LNCAP (cell line): ENCODE results near the gene GRHPR.

Source experiments
- CTCF ChIP-seq: fragments of 450-650 bp; IDR thresholded peaks from 2 replicates; pipeline ENCODE4 v1.5.1; 2017; ENCODE audit warnings: mild to moderate bottlenecking

GRHPR gene

GRCh38 chr9:37474438-37474837 lies 51.9 kb downstream of the GRHPR start:
- TF ChIP-seq CTCF = no peak

GRCh38 chr9:37476930-37477329 lies 54.4 kb downstream of the GRHPR start:
- TF ChIP-seq CTCF = no peak

- no peak for TF ChIP-seq CTCF
Observed at GRCh38 chr9:37480759-37481158, 58.3 kb downstream of the GRHPR start.

GRCh38 chr9:37485389-37486255 lies 63.1 kb downstream of the GRHPR start, which contains the start of gene POLR1E:
Gene POLR1E (plus strand): TSS chr9:37485948. CDS start chr9:37486048, 100 bp downstream.
- no peak for TF ChIP-seq CTCF

- TF ChIP-seq CTCF = no peak
Observed at GRCh38 chr9:37486256-37486615, 63.7 kb downstream of the GRHPR start.
